HL-60/S4 treated with phorbol 12-myristate 13-acetate at 8.2 ng/mL for 4 days and 3 days (cell line): ENCODE measurements around the gene FBXO34.
"Not testable (repeated sequence)": the region's sequence is repeated elsewhere in the genome, so short reads cannot be mapped to it uniquely, and the experiment has no call there.

ENCODE experiments used
- in situ Hi-C: fragments of 300-500 bp; cut with MboI; formaldehyde crosslinking; loops from 2 replicates; pipeline ENCODE4 v1.15.0; 2022; ENCODE audit warnings: low sequenced_read_pairs

FBXO34 gene

GRCh38 chr14:55344582-55345163 lies 73.5 kb downstream of the FBXO34 start:
- in situ Hi-C loops, result not testable (repeated sequence)

GRCh38 chr14:55347040-55347439 lies 75.8 kb downstream of the FBXO34 start:
- in situ Hi-C loops, result no loop called here

GRCh38 chr14:55347748-55348147 lies 76.5 kb downstream of the FBXO34 start:
- in situ Hi-C loops, result no loop called here

DNA sequence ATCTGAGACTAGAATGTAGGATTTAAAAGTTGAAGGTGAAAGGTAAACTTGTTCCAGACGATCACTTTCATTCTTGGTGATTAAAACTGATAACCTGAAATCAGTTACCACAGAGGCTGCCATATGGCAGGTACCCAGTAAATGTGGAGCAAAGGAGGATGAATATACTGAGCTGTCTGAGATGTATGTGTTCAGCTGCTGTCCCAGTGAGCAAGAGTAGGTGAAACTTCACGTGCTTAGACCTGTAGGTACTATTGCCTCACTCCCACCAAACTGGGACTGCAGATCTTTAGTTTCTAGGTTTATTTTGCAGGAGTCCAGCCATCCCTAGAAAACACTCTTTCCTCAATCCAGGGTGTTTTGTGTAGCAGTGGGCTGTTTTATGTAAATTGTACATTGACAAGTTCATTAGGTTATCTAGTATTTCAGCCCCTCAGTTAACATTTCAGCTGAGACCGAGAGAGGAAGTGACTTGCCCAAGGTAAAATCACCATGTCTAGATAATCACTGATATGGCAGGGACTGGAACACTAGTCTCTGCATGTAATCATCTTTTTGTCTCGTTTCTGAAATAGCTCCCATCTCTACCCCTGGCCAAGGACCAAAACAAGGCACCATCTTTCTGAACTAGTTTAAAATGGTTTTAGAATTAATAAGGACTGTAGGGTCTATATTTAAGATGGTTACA lies 77.7 kb downstream of the FBXO34 start:
- in situ Hi-C loops, result no loop called here

GRCh38 chr14:55349565-55349964 lies 78.3 kb downstream of the FBXO34 start:
- in situ Hi-C loops, result no loop called here

GRCh38 chr14:55350461-55350860 lies 79.2 kb downstream of the FBXO34 start:
- in situ Hi-C loops, result no loop called here

DNA sequence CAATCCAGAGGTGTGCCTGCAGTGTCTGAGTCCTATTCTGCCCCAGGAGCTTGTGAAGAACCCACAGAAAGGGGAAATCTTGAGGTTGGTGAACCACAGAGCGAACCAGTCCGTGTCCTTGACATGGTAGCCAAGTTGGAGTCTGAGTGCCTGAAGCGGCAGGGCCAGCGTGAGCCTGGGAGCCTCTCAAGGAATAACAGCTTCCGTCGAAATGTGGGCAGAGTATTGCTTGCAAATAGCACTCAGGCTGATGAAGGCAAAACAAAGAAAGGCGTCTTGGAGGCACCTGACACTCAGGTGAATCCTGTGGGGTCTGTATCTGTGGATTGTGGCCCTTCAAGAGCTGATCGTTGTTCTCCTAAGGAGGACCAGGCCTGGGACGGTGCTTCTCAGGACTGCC lies 79.9 kb downstream of the FBXO34 start:
- in situ Hi-C loops, result no loop called here

- in situ Hi-C loops, result no loop called here
These were observed 81.0 kb downstream of the FBXO34 start for GRCh38 chr14:55352201-55352600.

DNA sequence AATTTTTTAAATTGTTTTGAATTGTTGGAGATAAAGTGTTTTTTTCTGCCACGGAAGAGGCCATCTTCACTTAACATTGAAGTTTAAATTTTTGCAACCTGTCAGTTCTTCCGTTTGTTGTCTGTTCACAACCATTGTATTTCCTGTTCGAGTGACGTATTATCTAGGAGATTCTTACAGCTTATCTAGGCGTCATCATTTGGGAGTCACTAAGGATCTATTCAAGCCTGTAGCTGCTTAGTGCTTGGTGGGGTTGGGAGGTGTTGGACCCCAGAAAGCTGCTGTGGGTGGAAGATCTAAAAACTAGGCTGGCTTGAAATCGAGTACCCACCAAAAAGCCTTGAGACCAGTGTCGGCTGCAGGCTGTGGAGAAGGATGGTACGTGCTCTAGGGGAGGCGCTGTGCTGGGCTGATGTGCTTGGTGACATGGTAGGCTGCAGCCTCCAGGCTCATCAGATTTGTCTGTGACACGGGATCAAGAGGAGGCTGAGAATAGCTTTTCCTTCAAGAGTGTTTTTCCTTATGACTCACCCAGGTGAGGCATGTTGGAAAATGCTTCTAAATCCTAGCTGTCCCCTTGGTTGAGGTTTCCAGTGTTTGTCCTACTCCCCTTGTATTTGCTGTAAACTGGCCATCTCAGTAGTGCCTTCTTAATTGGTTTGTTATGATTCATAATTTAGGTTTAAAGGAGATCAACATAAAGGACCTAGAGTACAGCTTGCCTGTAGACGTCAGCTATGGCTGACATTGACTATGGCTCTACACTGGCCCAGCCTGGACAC lies 82.7 kb downstream of the FBXO34 start:
- in situ Hi-C loops, result no loop called here

DNA sequence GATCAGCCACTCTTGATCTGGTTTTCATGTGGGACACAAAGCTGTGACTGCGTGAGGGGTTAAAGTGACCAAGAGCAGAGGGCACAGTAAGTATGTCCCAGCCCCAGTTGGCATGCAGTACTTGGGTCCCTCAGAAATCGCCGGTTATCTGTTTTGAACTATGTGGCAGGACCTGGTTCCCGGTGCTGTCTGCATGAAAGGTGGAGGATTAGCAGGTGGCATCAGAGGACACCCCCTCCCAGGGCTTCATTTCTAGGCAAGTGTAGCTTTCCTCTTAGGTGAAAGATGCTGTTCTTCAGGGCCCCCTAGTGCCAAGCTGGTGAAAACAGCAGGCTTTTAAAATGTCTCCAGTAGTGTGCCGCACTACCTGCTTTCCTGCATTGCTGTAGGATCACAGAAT lies 83.3 kb downstream of the FBXO34 start:
- in situ Hi-C loops, result no loop called here

GRCh38 chr14:55355922-55356321 lies 84.7 kb downstream of the FBXO34 start:
- in situ Hi-C loops, result no loop called here

DNA sequence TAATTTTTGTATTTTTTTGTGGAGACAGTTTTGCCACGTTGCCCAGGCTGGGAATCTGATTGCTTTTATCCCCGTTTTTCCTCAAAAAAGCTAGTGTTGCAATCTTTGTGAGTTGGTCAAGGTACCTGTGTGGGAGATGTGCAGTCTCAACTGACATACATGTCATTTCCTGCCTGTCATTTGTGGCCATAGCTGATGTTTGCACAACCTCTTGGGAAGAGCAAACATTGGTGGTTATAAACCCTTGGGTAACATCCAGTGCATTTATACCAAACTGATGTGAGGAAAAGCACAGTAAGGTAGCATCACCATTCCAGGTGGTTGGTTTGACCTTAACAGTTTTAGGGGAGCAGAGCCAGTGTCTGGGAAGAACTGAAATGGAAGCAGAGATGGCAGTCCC lies 85.7 kb downstream of the FBXO34 start:
- in situ Hi-C loops, result no loop called here

GRCh38 chr14:55359307-55359706 lies 88.1 kb downstream of the FBXO34 start:
- in situ Hi-C loops, result no loop called here

DNA sequence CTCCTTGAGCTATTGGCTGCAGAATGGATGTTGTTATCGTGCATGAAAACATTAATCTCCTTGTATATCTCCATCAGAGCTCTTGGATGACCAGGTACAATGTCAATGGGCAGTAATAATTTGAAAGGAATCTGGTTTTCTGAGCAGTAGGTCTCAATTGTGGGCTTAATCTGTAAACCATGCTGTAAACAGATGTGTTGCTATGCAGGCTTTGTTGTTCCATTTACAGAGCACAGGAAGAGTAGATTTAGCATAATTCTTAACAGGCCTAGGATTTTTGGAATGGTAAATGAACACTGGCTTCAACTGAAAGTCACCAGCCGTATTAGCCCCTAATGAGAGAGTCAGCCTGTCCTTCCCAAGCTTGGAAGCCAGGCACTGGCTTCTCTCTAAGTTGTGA lies 90.0 kb downstream of the FBXO34 start:
- in situ Hi-C loops, result no loop called here

DNA sequence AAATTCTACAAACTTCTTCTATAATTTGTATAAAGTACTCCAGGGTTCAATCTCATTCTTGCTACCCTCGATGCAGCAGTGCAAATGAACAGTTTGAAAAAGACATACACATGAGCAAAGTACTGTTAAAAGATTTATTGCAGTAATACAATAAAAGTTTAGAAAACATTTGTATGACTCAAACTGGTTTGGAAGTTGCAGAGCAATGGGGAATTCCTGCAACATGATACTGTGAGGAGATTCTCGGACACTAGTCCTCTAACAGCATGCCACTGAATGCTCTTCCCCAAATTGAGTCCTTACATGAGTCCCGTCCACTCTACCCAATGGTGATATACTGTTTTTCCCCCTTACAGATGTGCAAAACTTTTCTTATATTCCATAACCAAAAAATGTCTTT lies 95.0 kb downstream of the FBXO34 start:
- in situ Hi-C loops, result no loop called here

- in situ Hi-C loops, result no loop called here
These were observed 99.7 kb downstream of the FBXO34 start for GRCh38 chr14:55370883-55371455.

- in situ Hi-C loops, result no loop called here
These were observed 101.2 kb downstream of the FBXO34 start for GRCh38 chr14:55372423-55372822.

DNA sequence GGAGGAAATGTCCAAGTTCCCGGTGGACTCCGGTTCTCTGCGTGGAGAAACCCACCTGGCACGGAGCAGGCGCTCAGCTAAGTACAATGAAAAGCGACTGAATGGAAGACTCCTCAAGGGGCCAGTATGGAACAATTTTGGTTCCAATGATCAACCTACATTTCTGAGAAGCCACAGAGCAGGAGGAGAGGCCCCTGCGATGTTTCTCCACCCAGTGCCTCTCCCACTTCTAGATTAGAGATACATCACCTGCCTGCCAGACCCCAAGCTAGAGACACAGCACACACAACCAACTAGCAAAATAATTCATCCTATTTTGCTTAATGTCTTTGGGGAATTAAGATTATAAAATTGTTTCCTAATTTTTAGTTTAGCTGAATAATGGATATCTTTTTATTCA lies 101.6 kb downstream of the FBXO34 start:
- in situ Hi-C loops, result no loop called here

DNA sequence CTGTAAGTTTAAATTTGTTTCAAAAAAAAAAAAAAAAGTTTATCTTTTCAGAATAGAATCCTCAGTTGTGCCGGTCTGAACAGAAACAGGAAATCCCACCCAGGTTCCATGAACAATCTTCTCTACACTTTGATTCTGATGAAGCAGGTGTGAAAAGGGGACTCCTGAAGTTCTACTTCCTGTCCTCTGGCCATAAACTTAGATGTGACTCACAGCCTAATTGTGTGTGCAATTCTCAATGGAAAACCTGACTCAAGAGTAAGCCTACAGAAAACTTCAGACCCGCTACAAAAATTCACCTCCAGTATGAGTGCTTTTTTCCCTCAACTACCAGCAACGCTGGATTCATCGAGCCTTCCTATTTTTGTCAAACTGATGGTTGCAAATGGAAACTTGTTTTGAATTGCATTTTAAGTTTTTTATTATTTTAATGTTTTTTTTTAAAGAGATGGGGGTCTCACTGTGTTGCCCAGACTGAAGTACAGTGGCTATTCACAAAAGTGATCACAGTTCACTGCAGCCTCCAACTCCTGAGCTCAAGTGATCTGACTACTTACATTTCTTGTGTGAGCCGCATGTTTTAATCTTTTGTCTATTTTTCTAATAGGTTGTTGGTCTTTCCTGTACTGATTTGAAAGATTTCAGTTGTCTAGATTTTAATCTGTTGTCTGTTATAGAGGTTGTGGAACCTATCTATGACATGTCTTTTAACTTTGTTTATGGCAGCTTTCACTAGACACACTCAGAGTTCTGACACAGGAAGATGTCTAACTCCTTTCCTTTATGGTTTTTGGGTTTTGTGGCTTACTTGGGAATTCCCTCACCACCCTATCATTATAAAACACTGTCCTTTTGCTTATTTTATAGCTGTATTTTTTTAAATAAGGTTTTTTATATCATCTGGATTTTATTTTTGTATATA lies 102.8 kb downstream of the FBXO34 start:
- in situ Hi-C loops, result no loop called here

DNA sequence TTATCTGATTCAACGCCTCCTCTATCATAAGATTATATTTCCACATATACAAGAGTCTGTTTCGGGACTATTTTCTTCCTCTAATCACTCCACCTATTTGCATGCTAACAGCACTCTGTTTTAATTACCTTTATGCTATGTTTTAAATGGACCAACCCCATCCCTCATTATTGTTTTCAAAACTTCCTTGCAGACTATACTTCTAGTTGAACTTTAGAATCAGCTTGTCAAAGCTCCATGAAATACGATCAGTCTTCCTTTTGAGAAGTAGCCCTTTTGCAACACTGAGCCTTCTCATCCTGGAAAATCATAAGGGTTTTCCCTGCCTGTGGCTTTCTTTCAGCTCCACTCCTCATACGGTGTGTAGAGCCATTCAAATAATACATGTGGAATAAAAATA lies 103.5 kb downstream of the FBXO34 start:
- in situ Hi-C loops, result no loop called here

DNA sequence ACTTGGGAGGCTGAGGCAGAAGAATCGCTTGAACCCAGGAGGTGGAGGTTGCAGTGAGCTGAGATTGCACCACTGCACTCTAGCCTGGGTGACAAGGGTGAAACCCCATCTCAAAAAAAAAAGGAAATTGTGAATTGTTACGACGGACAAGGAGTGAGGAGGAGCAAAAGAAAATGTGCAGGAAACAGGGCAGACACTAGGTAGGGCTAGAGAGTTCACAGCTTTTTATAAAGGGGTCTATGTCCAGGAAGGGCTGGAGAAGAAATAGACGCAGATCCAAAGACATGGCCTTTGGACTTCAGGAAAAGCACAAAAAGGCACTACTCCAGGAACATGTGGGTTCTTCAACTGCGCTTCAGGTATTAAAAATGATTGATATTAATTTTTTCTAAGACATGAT lies 106.0 kb downstream of the FBXO34 start:
- in situ Hi-C loops, result no loop called here
